PC-3 (cell line): Measurements from ENCODE around the gene SEC16A.

Source experiments
- EZH2 ChIP-seq: fragments of 300-600 bp; sonication (generic); IDR thresholded peaks from one replicate; pipeline ENCODE4 v1.6.1; 2017; ENCODE audit warnings: antibody characterized with exemption, mild to moderate bottlenecking, low read length; ENCODE audit not compliant: unreplicated experiment
- TF ChIP-seq, protein P1 (sequence below): fragments of 300-600 bp; sonication (generic); conservative IDR thresholded peaks from 2 replicates; pipeline ENCODE4 v1.5.1; 2017; ENCODE audit warnings: antibody characterized with exemption, low read depth, mild to moderate bottlenecking, low read length

DNA sequence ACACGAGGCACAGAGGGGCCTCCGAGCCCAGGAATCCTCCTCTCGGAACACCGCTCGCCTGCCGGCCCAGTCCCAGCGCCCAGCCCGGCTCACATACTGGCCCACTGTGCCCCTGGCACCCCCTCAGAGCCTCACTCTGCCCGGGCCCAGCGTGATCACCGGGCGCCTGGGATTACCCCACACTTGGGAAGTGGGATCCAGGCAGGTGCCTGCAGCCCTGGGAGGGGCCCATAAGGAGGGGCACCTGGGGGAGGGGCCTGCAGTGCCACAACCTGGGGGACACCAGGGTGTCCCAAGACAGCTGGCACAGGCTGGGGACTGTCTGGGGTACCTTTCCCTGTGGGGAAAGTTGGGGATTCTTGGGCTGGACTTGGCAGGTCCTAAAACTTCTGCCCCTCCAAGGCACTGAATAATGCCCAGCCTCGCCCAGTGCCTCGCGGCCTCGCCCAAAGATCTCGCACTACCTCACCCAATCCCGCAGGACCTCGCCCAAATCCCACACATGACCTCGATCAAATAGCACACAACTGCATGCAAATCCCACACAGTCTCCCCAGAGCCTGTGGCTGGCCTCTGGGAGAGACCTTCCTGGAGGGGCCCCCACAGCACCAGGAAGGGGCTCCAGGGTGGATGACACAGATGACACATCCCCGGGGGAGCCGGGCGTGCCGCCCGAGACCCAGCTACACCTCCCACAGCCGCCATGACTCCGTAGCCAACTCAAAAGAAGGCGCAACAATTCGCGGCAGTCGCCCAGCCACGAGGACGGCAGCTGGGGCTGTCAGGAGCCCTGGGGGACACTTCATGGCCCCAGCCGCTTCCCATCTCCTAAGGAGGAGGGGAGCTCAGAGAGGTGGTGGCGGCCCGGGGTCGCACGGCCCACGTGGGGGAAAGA lies 49.3 kb upstream of the SEC16A start:
- TF ChIP-seq EZH2, result no peak
- TF ChIP-seq, protein P1, sequence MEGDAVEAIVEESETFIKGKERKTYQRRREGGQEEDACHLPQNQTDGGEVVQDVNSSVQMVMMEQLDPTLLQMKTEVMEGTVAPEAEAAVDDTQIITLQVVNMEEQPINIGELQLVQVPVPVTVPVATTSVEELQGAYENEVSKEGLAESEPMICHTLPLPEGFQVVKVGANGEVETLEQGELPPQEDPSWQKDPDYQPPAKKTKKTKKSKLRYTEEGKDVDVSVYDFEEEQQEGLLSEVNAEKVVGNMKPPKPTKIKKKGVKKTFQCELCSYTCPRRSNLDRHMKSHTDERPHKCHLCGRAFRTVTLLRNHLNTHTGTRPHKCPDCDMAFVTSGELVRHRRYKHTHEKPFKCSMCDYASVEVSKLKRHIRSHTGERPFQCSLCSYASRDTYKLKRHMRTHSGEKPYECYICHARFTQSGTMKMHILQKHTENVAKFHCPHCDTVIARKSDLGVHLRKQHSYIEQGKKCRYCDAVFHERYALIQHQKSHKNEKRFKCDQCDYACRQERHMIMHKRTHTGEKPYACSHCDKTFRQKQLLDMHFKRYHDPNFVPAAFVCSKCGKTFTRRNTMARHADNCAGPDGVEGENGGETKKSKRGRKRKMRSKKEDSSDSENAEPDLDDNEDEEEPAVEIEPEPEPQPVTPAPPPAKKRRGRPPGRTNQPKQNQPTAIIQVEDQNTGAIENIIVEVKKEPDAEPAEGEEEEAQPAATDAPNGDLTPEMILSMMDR, result no peak
